ENCODE results near the gene RCBTB2. TPM values are rescaled to one million over a fixed set of nuclear protein-coding genes. Genes with fewer than 3 reads are reported as not detected.

RCBTB2 gene
- total and polyA plus RNA-seq, 12 donors, result 9.8 to 36.4 (median 16.9) TPM

DNA sequence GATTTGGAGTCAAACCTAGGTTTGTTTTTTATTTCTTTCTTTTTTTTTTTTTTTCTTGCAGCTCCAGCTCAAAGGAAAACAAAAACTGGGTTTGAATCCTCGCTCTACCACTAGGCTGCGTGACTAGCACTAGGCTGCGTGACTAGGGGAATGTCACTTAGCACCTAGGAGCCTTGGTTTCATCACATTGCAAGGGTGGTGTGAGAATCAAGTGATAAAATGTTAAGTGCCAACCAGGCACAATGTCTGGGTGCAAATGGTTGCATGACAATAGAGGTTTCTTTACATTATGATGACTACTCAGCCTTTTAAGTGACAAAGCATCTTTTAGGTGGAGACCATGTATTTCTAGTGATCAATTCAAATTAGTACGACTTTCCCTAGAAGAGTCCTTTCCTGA is 27.9 kb downstream of the RCBTB2 start:
- intact Hi-C loops (cut with DNase I), result no loop called here
- Histone ChIP-seq H3K9me3 (replicated peaks in 1 of 3) (no peaks in the 10 kb centered on the region), H3K27me3 (no peaks in the 10 kb centered on the region), H3K27ac (peak overlapping the region in 2 of 5 donors; percentile 38 to 85), H3K4me3 (no peak overlapping the region), H3K36me3 (replicated peaks in 1 of 2) (no peaks in the 10 kb centered on the region), H3K4me1 (replicated peaks in 1 of 2) (peaks cover 0 to 8% of the 10 kb centered on the region in 2 donors)
- TF ChIP-seq POLR2A (IDR thresholded peaks at IDR 0.05), result no peak
- TF ChIP-seq CTCF (IDR thresholded peaks at IDR 0.05), result no peak
- WGBS, 4 donors, result 88 to 96% (median 91%) methylated on average over 4 of the region's 4 CpGs
- no peak for DNase-seq

GRCh38 chr13:48504606-48505005 is 28.3 kb downstream of the RCBTB2 start:
- peak overlapping the region in 2 of 5 donors; percentile 19 to 38 for H3K27ac ChIP-seq
- H3K36me3 ChIP-seq (replicated peaks in 1 of 2), result no peaks in the 10 kb centered on the region
- intact Hi-C loops (cut with DNase I), result no loop called here
- peaks cover 0 to 4% of the 10 kb centered on the region in 2 donors for H3K4me1 ChIP-seq (replicated peaks in 1 of 2)
- H3K27me3 ChIP-seq, result no peaks in the 10 kb centered on the region
- H3K4me3 ChIP-seq, result no peak overlapping the region
- H3K9me3 ChIP-seq (replicated peaks in 1 of 3), result no peaks in the 10 kb centered on the region
- WGBS, 4 donors, result 90 to 95% (median 93%) methylated on average over 8 of the region's 8 CpGs
- DNase-seq, result no peak
- TF ChIP-seq CTCF (IDR thresholded peaks at IDR 0.05) (no peak), POLR2A (IDR thresholded peaks at IDR 0.05) (no peak)

DNA sequence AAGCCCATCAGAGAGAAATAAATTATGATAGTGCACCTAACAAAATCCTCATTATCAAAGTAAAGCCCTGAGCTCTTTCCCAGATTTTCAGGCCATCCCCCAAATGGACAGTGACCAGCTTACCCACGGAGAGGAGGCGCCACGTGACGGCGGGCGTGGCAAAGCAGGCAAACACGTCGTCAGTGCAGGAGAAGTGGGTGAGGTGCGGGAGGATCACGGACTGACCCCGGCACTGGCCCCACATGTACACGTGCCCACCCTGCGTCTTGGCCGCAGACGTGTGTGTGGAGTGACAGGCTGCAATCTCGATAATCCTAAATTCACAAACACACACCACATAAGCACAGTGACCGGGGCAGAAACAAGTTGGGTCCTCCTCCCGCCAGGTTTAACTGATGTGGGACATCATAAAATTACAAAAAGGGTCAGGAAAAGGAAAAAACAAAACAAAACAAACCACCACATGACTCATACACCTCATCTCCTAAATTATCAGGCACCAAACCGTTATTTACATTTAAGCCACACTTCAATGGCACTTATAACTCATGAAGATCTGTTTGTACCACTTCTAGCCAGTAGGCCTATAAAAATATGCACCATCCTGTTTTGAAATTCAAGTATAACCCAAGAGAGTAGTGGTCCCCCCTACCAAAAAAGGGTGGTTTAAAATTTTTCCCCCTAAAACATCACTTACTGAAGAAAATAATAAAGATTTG is 30.1 kb downstream of the RCBTB2 start:
- no peak for DNase-seq
- intact Hi-C loops (cut with DNase I), result no loop called here
- H3K36me3 ChIP-seq (replicated peaks in 1 of 2), result no peaks in the 10 kb centered on the region

DNA sequence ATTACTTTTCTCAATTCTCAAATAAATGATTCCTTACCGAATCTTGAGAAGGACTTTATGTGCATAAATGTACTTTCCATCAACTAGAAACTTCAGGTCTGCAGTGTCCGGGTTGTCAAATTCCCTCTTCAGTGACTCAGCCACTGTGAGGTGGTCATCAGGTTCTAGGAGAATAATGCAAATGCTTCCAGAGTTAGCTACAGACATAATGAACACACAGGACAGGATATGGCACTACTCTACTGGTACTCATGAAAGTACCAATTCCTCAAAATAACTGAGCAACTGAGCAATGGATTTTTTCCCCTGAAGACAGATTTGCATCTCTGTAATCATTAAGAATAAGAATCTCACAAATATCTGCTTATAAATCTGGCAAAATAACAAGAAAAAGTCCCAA is 31.2 kb downstream of the RCBTB2 start:
- Histone ChIP-seq H3K4me1 (replicated peaks in 1 of 2) (peaks cover 0 to 4% of the 10 kb centered on the region in 2 donors), H3K36me3 (replicated peaks in 1 of 2) (no peaks in the 10 kb centered on the region), H3K27ac (peak overlapping the region in 1 of 5 donors; percentile 68), H3K9me3 (replicated peaks in 1 of 3) (no peaks in the 10 kb centered on the region), H3K4me3 (no peak overlapping the region), H3K27me3 (no peaks in the 10 kb centered on the region)
- intact Hi-C loops (cut with DNase I), result no loop called here
- TF ChIP-seq CTCF (IDR thresholded peaks at IDR 0.05), result no peak
- TF ChIP-seq POLR2A (IDR thresholded peaks at IDR 0.05), result no peak
- DNase-seq, result no peak
- 87 to 89% (median 89%) methylated on average over 2 of the region's 2 CpGs for WGBS, 4 donors

More for the DNA sequence above, 30.1 kb downstream of the RCBTB2 start:
- Histone ChIP-seq H3K4me1 (replicated peaks in 1 of 2) (peaks cover 0 to 4% of the 10 kb centered on the region in 2 donors), H3K27ac (no peak overlapping the region), H3K9me3 (replicated peaks in 1 of 3) (no peaks in the 10 kb centered on the region), H3K4me3 (no peak overlapping the region), H3K27me3 (no peaks in the 10 kb centered on the region)
- TF ChIP-seq CTCF (IDR thresholded peaks at IDR 0.05) (no peak), POLR2A (IDR thresholded peaks at IDR 0.05) (no peak)
- WGBS, 4 donors, result 92 to 96% (median 93%) methylated on average over 19 of the region's 19 CpGs
